Activated CD8-positive, alpha-beta memory T cell treated with anti-CD3 and anti-CD28 coated beads, Interleukin-2, amount 50 U/mL, for 48 hours (primary cell): ENCODE results near the gene CDH23.

Source experiments
- DNase-seq: peaks from one replicate; pipeline ENCODE4 v3.0.0-alpha.2; 2020

The CDH23 gene

DNA sequence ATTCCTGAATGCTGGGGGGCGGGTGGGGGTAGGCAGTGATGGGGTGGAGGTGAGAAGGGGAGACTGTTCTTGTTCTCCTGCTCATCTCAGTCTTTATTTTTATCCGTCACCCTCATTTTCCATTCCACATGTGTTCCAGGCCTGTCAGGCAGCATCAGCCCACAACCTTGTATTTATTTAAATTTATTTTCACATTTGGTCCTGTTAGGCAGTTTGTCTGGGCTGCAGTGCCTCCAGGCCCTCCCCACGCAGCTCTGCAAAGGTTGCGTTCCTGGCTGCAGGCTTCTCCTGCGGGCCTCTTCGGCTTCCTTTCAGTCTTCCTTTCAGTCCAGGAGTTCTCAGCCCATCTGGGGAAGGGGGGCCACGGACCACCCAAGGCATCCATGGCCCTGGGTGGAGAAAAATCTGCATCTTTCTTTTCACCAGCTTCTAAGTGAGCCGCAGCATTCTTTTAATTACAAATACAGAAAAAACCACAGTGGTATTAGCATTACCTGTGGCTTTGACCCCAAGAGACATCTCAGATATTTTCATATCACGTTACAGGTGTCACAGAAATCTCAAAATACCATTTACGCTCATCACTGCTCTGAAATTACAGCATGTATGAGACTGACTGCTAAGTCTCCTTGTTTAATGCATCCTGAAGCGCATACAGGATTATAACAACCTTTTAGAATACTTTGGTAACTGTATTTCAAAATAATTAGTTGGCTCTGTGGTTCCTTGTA is 228.9 kb downstream of the CDH23 start:
- DNase-seq, result no peak

DNA sequence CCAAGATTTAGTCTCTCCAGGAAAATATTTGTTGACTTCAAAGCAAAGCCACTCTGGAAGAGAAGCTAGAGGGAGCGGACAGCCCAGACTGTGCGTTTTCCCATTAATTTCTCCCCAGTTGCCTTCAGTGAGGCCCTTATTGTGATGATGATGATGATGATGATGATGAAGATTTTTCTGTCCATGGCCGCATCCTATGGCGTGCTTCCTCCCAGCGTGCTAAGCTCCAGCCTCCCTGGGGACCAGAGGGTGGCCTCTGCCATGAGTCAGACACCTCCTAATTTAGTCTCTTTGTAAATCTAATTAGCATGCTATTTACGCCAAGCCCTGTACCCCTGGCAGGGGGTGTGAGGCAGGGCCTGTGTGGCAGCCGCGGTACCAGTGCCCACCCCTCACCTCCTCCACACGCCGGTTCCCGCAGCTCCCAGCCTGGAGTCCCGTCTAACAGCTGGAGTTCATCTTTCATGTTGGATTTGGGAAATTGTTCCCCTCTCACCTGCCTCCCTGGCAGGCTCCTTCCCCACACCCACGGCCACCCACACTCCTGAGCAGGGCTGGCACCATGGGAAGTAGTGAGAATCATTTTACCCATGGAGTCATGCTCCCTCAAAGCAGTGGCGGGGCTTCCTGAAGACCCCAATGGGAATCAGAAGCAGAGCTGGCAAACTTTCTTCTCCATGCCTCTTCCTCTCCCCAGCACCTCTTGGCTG is 230.7 kb downstream of the CDH23 start:
- no peak for DNase-seq

DNA sequence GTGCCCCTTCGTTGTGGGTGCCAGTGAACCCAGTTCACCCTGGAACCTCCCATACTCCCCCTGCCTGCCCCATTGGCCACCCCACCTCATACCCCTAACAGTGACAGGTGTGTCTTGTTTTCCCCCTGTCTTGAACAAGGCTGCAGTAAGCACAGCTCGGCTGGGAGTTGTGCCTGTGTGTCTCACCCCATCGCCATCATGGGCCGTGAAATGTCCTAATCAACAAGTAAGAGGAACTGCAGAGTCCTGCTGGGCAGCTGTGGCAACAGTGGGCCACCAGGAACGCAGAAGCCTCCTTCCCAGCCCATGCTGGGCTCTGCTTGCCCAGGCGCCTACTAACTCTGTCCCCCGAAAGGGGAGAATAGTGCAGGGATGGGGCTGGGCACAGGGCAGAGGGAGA is 231.2 kb downstream of the CDH23 start:
- no peak for DNase-seq

- DNase-seq, result no peak
Observed at GRCh38 chr10:71629131-71629530, 232.4 kb downstream of the CDH23 start.

GRCh38 chr10:71630168-71630567 is 233.4 kb downstream of the CDH23 start:
- no peak for DNase-seq

DNA sequence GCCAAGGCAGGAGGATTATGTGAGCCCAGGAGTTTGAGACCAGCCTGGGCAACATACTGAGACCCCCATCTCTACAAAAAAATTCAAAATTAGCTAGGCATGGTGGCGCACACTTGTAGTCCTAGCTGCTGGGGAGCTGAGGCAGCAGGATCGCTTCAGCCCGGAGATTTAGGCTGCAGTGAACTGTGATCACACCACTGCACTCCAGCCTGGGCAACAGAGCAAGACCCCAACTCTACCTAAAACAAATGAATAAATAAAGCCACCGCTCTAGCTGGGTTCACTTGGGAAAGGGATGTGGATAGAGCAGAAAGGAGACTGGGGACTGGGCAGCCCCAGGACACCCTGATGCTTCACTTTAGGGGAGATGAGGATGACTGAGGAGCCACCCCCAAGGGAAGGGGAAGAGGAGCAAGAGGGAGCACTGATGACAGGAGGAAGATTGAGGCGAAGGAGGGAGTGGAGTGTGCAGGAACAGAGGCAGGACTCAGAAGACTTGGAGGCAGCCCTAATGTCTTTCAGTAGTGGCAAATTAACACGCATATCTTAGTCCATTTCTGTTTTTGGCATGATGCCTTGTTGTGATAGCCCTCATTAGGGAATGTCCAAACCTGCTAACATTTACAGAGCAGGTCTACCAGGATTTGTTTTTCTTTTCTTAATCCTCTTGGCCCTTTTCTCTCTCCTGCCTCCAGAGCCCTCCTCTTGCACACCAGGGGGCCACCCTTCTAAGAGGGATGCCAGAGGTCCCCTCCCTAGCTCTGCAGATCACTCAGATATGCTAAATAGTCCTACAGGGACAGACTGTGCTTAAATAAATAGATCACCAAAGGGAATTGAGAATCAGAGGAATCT is 234.5 kb downstream of the CDH23 start:
- no peak for DNase-seq

DNA sequence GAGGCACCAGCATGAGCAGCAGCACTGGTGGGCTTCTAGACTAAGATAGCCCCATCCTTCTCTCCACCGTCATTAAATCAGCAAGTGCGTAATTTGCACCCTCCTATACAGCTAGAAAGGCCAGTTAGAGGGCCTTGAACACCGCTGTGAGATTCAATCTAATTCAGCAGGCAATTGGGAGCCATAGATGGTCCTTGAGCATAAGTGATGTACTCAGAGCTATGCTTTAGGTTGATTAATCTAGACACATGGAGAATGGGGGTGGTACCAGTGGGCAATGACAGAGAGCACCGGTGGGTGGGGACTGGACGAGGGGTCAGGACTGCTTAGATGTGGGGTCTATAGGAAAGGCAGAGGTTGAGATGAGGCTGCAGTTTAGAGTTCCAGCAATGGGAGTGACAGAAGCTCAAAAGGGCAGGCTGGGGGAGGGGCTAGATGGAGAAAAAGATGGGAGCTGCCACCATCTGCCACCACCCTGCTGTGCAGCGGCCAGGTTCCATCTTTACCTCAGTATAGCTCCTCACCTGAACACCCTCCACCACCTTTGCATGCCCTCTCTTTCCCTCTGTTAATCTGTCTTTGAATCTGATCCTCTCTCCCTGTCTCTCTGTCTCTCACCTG is 235.6 kb downstream of the CDH23 start:
- DNase-seq, result no peak

- DNase-seq, result no peak
Observed at GRCh38 chr10:71632896-71633600, 236.3 kb downstream of the CDH23 start.

DNA sequence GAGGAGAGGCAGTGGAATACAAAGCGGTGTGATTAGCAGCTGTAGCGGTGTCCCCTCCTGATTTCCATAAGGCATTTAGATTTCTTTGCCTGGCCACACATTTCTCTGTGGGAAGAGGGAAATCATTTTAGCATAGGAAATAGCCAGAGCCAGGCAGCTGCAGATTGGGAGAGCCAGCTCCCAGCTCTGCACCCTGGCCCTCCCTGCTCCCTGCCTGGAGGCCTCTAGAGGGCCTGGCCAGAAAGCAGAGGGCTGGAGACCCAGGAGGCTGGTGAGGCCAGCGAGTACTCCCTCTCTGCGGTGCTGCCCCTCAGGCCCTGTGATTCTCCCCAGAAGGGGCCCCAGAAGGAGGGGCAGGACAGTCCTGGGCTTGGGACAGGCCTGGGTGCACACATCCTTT is 237.2 kb downstream of the CDH23 start:
- DNase-seq, result no peak

DNA sequence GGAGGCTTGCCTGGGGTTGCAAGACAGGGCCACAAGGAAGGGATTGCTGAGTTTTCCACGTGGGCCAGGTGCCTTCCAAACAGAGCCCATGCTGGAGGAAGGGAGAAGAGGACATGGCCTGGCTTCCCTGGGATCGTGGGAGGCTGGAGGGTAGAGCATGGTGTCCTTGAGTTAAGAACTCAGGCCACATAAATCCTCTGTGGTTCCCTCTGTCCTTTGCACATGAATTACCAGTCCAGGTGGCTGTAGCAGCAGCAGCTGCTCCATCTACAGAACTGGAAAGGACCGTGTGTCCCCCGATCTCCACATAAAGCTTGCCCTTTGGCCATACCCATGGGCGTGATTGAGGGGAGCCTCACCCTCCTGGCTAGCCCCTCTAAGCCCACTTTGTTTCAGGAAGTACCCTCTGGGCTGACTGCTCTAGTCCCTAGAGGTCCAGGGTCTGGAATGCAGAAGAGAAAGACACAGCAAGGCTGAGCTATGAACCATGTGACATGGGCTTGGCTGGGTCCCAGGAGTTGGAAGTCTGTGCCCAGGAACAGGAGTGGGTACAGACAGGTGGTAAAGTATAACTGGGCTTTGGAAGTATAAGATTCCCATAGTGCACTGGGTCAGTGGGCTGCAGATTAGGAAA is 237.9 kb downstream of the CDH23 start:
- DNase-seq, result no peak

DNA sequence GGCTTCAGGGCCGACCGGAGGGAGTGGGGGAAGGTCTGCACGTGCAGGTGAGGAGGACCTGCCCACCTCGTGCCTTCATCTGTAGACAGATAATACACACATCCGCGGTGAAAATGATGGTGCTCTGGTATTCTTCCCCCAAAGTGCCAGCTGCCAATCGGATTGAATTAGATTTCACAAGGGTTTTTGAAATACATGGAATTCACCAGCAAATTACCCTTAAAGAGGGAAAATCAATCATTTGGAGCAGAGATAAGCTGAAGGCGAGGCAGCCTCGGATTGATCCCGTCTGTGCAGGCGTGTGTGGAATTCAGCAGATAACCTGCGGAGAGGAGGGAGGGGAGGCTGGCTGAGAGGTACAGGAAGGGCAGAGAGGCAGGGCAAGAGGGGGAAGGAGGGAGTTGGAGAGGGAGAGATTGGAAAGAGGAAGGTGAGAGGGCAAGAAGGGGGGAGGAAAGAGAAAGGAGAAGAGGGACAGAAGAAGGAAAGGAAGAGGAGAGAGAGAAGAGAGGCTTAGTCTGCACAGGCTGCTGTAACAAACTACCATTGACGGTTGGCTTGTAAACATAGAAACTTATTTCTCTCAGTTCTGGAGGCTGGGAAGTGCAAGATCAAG is 238.6 kb downstream of the CDH23 start:
- no peak for DNase-seq

GRCh38 chr10:71635867-71636266 is 239.1 kb downstream of the CDH23 start:
- no peak for DNase-seq

GRCh38 chr10:71636588-71636987 is 239.9 kb downstream of the CDH23 start:
- DNase-seq, result no peak

DNA sequence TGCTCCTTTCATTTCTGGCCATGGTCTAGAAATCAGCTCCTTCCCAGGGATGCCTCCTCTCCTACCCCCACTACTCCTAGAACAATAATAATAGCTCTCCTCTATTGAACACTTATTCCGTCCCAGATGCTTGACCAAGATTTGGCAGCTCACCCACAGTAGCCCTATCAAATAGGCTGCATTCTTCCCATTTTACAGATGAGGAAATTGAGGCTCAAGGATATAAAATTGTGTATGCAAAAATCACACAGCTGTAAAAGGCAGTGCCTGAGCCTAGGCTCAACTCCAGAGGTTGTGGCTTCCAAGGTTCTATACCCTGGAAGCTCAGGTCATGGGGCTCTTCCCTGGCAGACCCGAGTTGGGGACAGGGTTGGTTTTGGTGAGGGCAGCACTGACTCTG is 240.6 kb downstream of the CDH23 start:
- no peak for DNase-seq

DNA sequence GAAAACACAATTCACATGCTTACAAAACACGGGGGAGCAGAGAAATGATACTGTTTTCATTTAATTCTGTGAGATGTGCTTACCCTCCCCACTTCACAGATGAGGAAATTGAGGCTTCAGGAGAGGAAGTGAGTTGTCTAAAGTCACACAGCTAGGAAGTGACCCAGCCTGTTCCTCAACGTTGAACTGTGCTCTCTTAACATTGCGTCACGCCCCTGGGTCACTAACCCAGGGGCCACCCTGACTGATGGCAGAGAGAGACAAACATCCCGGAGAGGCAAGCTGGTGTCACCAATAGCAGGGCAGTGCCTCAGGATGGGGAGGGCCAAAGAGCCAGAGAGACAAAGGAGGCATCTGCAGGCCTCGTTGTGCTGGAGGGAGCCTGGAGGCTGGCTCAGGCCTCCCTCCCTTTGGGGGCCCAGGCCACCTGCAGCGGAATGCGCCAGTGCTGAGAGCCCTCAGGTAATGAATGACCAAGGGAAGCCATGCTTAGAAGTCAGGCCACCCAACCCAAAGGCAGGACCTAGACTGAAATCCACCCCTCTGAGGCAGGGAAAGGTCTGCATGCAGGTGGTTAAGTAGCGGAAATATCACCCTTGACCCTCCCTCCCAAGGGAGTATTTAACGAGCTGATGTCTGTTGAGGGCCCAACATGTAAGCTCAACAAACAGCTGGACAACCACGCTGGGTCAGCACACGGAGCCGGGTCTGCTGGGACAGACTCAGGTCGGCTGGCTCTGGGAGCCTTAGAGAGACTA is 241.5 kb downstream of the CDH23 start:
- DNase-seq, result no peak

DNA sequence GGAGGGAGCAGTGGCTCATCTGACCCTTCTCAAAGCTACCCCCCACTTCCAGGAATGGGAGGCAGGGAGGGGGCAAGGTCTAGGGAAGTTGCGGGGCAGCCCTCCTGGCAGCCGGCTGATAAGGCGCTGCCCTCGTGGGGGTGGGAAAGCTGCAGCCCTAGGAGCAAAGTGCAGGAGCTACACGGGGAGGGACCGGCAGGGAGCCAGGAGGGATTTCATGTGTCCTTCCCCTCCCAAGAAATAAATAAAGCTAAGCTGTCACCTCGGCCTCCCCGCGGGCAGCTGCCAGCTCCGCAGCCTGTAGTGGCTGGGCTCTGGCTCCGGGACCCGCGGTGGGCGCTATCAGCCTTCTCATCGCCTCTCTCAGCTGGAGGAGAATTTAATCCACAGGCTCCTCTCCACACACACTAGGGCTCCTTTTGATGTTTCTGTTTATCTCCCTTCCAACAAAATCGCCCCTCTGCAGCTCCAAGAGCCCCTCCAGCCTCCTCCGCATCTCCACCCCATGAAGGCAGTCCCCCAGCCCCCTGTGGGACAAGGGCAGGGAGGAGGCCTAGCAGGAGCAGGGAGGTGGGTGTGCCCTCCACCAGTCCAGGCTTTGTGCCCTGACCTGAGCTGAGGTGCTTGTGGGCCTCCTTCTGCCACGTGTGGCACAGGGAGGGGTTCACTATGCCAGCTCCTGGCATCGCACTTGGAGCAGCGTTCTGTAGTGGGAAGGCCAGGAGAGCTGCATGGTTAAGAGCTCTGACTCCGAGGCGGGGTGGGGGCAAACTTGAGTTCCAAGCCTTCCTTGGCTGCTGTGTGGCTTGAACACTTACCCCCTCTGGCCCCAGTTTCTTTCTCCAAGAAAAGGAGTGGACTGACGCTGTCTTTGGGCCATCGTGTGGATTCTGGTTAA is 242.4 kb downstream of the CDH23 start:
- DNase-seq, result no peak

DNA sequence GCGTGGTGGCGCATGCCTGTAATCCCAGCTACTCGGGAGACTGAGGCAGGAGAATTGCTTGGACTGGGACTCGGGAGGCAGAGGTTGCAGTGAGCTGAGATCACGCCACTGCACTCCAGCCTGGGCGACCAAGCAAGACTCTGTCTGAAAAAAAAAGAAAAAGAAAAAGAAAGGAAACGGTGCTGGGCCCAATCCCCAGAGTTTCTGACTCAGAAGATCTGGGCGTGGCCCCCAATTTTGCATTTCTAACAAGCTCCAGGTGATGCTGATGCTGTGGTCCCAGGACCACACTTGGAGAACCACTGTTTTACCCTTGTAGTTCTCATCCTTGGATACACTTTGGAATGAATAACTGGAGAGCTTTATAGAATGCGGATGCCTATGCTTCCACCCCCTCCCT is 243.9 kb downstream of the CDH23 start:
- no peak for DNase-seq

- no peak for DNase-seq
Observed at GRCh38 chr10:71641449-71641848, 244.7 kb downstream of the CDH23 start.

GRCh38 chr10:71641986-71642385 is 245.3 kb downstream of the CDH23 start:
- no peak for DNase-seq

DNA sequence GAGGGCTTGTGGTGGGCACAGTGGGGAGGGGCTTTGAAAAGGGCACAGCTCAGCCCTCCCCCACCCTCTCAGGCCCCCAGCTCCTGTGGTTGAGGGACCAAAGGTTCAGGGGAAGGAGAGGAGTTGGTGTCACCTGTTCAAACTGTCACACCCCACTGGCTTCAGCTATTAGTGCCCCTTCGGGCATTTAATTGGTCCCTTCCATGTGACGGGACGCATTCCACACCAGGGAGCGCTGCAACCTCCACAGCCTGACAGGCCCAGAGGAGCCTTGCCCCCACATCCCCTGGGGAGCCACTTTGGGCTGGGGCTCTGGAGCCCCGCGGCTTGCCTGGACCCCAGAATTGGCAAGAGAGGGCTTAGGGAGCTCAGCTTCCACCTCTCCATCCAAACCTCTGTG is 247.2 kb downstream of the CDH23 start:
- no peak for DNase-seq
